Uterus (tissue), 4 donors: ENCODE results near the gene C10orf95. TPM values are rescaled to one million over a fixed set of nuclear protein-coding genes. Genes with fewer than 3 reads are reported as not detected.
A peak's percentile ranks its signal among the peaks of the same experiment; 100 is the strongest.

Experiments
- DNase-seq, 2 donors: peaks; one replicate each; pipeline ENCODE4 v3.0.0-alpha.2; 2019 to 2020
- H3K27ac ChIP-seq, 2 donors: fragments of 200-600 bp; sonication (generic); 1 replicate in 1 of 2; 2 replicates in 1 of 2; pipeline ENCODE4 v1.5.1; 2016 to 2018
- H3K27me3 ChIP-seq, 2 donors: fragments of 200-600 bp; sonication (generic); one replicate each; pipeline ENCODE4 v1.5.1; 2018 to 2019; ENCODE audit warnings: control low read depth in 1 of 2
- H3K36me3 ChIP-seq, 2 donors: fragments of 200-600 bp; sonication (generic); one replicate each; pipeline ENCODE4 v1.5.1; 2019; ENCODE audit warnings: control low read depth in 1 of 2
- H3K4me1 ChIP-seq, 2 donors: fragments of 200-600 bp; sonication (generic); one replicate each; pipeline ENCODE4 v1.5.1; 2018 to 2019; ENCODE audit warnings: control low read depth in 1 of 2
- H3K4me3 ChIP-seq, 2 donors: fragments of 200-600 bp; sonication (generic); 1 replicate in 1 of 2; 2 replicates in 1 of 2; pipeline ENCODE4 v1.5.1; 2018 to 2019; ENCODE audit warnings: mild to moderate bottlenecking in 1 of 2
- H3K9me3 ChIP-seq, 2 donors: fragments of 200-600 bp; sonication (generic); one replicate each; pipeline ENCODE4 v1.5.1; 2019; ENCODE audit warnings: control low read depth in 1 of 2
- POLR2A ChIP-seq, 2 donors: fragments of 450-650 bp; IDR thresholded peaks; one replicate each; pipeline ENCODE4 v1.6.1; 2016; ENCODE audit warnings: antibody characterized with exemption in 2 of 2, mild to moderate bottlenecking in 1 of 2, moderate library complexity in 1 of 2
- intact Hi-C: fragments of 100-400 bp; cut with DNase I; formaldehyde crosslinking; loops from one replicate; pipeline ENCODE4 v1.15.1; 2023; ENCODE audit warnings: low total_unique reads
- total RNA-seq, 4 donors: library from RNA; depleted of rRNA in 3 of 4; stranded (reverse); fragments of >200 nt in 3 of 4; gene quantifications; one replicate each; pipeline versions ENCODE4 v1.1.0 to v1.2.4, GENCODE V29; 2014 to 2023
- TF ChIP-seq, protein P1 (sequence below), 4 experiments: fragments of 200-600 bp in 2 of 4; fragments of 450-650 bp in 2 of 4; sonication (generic) in 2 of 4; IDR thresholded peaks; one replicate each; pipeline ENCODE4 v1.5.1; 2016 to 2019; ENCODE audit warnings: antibody characterized with exemption in 4 of 4, mild to moderate bottlenecking in 2 of 4, moderate library complexity in 1 of 4
- donor health status: DM: yes; HTN: yes; CAD: no.

Gene C10orf95
- total RNA-seq, 4 donors from 2014 or later = 0.21 TPM; not detected in 3

DNA sequence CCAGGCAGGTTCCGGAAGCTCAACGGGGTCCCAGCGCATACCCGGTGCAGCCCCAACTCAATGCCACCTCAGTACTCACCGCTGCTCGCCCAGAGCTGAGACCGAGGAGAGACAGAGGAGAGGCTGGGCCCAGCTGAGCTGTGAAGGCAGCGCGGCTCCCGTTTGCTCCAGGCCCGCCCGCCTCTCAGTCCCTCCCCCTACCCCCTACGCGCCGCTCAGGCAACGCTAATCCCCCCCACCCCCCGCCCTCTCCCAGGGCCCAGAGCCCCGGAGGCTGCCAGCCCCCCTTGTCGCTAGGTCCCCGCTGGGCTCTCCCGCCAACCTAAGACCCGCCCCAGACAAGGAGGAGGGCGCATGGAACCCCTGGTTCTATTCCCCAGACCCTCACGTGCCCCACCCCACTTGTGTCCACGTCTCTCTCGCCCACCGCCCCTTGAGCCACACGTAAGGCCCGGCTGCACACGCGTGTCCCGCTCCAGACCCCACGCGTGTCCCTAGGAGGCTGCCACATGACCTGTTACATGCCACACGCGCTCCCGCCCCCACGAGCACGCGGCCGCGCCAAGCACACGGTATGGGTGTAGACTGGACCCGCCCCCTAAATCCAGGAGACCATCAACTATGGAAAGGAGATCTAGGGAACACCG, 32.6 kb downstream of the C10orf95 start, which contains the start of gene PSD:
PSD (minus strand) TSS at position 164 of the 647 bp plus-strand sequence. CDS start 1,747 bp downstream, outside the sequence.
- DNase-seq = no peak
- intact Hi-C loops = no loop called here
- Histone ChIP-seq H3K27me3 (peaks cover 0 to 21% of the 10 kb centered on the region in 2 donors), H3K36me3 (no peaks in the 10 kb centered on the region), H3K4me1 (peaks cover 0 to 11% of the 10 kb centered on the region in 2 donors), H3K27ac (no peak within 1 kb of the TSS), H3K9me3 (no peaks in the 10 kb centered on the region), H3K4me3 (peak within 1 kb of the TSS; percentile 79 to 92)
- TF ChIP-seq POLR2A (IDR thresholded peaks at IDR 0.05) = no peak
- TF ChIP-seq, protein P1, sequence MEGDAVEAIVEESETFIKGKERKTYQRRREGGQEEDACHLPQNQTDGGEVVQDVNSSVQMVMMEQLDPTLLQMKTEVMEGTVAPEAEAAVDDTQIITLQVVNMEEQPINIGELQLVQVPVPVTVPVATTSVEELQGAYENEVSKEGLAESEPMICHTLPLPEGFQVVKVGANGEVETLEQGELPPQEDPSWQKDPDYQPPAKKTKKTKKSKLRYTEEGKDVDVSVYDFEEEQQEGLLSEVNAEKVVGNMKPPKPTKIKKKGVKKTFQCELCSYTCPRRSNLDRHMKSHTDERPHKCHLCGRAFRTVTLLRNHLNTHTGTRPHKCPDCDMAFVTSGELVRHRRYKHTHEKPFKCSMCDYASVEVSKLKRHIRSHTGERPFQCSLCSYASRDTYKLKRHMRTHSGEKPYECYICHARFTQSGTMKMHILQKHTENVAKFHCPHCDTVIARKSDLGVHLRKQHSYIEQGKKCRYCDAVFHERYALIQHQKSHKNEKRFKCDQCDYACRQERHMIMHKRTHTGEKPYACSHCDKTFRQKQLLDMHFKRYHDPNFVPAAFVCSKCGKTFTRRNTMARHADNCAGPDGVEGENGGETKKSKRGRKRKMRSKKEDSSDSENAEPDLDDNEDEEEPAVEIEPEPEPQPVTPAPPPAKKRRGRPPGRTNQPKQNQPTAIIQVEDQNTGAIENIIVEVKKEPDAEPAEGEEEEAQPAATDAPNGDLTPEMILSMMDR (IDR thresholded peaks at IDR 0.05) = no peak

DNA sequence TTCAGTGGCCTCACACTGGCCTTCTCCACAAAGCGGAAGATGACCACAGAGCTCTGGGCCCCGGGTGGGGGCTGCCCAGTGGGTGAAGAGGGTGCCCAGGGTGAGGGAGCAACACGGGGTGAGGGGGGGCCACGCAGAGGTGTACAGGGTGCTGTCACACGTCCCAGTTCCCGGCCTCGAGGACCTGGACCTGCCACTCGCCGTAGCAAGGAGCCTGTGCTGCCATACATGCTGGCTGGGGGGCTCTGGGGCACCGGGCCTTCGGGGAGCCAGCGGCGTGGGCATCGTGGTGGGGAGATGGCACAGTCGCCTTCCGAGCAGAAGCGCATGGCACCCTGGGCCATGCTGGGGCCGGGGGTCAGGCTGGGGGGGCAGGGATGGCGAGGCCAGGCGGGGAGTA, 34.6 kb downstream of the C10orf95 start:
- peaks cover 0 to 21% of the 10 kb centered on the region in 2 donors for H3K27me3 ChIP-seq
- no peaks in the 10 kb centered on the region for H3K36me3 ChIP-seq
- H3K27ac ChIP-seq = no peak overlapping the region
- DNase-seq = no peak
- TF ChIP-seq POLR2A (IDR thresholded peaks at IDR 0.05) = no peak
- TF ChIP-seq, protein P1 (IDR thresholded peaks at IDR 0.05) = no peak
- H3K9me3 ChIP-seq = no peaks in the 10 kb centered on the region
- peaks cover 0 to 7% of the 10 kb centered on the region in 2 donors for H3K4me1 ChIP-seq
- no peak overlapping the region for H3K4me3 ChIP-seq
- intact Hi-C loops = no loop called here

DNA sequence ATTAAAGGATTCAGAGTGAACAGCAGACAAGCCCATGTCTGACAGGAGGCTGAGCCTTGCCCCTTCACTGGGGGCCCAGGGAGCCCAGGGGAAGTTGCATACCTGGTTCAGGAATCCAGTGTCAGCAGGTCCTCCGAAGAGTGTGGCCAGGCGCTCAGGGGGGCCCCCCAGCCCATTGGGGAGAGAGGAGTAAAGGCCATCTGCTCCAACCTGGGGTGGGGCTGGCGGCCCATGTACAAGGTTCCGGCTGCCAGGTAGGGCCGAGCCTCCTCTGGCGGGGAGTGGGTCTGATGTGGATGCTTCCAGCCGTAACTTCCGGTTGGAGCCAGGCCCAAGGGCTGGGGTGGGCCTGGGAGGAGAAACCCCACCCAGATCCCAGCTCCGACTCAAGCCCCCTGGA, 35.1 kb downstream of the C10orf95 start:
- H3K27me3 ChIP-seq = peaks cover 0 to 21% of the 10 kb centered on the region in 2 donors
- TF ChIP-seq, protein P1 (IDR thresholded peaks at IDR 0.05) = no peak
- TF ChIP-seq POLR2A (IDR thresholded peaks at IDR 0.05) = no peak
- no peaks in the 10 kb centered on the region for H3K36me3 ChIP-seq
- H3K9me3 ChIP-seq = no peaks in the 10 kb centered on the region
- H3K4me3 ChIP-seq = no peak overlapping the region
- DNase-seq = no peak
- intact Hi-C loops = no loop called here
- H3K27ac ChIP-seq = no peak overlapping the region
- peaks cover 0 to 7% of the 10 kb centered on the region in 2 donors for H3K4me1 ChIP-seq

DNA sequence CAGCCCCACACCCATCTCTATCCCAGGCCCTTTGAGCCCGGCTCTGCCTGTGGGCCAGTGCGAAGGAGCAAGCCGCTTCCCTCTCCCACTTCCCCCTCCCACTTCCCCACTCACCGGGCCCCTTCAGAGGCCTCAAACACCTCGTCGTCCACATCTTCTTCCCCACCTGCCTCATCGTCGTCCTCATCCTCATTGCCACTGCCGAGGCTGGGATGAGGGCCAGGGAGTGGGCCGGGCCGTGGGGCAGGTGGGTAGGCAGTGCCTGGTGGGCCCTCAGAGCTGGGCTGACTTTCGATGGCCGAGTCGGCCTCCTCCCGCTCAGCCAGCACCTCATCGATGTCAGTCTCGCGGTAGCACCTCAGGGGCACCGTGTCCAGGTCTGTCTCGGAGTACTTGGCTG, 36.6 kb downstream of the C10orf95 start:
- intact Hi-C loops = no loop called here
- H3K4me1 ChIP-seq = peaks cover 0 to 1% of the 10 kb centered on the region in 2 donors
- TF ChIP-seq POLR2A (IDR thresholded peaks at IDR 0.05) = no peak
- TF ChIP-seq, protein P1 (IDR thresholded peaks at IDR 0.05) = no peak
- H3K36me3 ChIP-seq = no peaks in the 10 kb centered on the region
- DNase-seq = no peak
- H3K4me3 ChIP-seq = no peak overlapping the region
- H3K9me3 ChIP-seq = no peaks in the 10 kb centered on the region
- H3K27ac ChIP-seq = no peak overlapping the region
- peaks cover 0 to 21% of the 10 kb centered on the region in 2 donors for H3K27me3 ChIP-seq

DNA sequence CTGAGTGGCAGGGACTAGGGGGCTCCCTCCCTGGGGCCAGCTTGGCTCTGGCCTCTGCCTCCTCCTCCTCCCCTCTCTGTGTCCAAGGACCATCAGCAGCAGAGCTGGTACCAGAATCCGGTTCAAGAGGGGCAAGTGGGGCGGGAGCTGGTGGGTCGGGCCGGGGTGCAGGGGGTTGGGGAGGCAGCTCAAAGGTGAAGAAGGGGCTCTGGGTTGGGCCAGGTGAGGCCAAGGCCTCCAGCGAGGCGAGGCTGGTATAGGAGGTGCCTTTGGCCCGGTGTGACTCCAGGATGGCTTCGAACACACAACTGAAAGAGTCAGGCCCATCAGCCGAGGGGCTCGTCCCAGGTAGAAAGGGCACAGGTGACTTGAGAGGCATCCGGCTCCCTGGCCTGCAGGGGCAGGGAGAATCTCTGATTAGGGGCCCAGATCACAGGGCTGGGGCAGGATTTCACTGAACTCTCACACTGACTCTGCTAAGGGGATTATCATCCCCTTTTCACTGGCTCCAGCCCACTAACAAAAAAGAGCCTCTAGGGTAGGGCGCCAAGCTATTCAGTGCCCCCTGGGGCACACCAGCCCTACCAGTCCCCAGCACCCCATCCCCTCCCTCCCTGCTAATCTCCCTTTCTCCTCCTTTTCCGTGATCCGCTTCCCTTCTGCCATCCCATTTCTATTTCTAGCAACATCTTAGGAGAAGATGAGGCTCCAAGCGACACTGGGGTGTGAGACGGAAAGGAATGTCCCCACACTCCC, 37.4 kb downstream of the C10orf95 start:
- no peaks in the 10 kb centered on the region for H3K9me3 ChIP-seq
- H3K36me3 ChIP-seq = no peaks in the 10 kb centered on the region
- no peak overlapping the region for H3K4me3 ChIP-seq
- intact Hi-C loops = no loop called here
- no peak for TF ChIP-seq POLR2A (IDR thresholded peaks at IDR 0.05)
- TF ChIP-seq, protein P1 (IDR thresholded peaks at IDR 0.05) = no peak
- no peak for DNase-seq
- H3K4me1 ChIP-seq = no peaks in the 10 kb centered on the region
- no peak overlapping the region for H3K27ac ChIP-seq
- peaks cover 0 to 21% of the 10 kb centered on the region in 2 donors for H3K27me3 ChIP-seq
